H9 (cell line): ENCODE results near the gene DOC2A. TPM values are rescaled to one million over a fixed set of nuclear protein-coding genes. Genes with fewer than 3 reads are reported as not detected.

Source experiments
- DNase-seq: peaks from one replicate; pipeline ENCODE4 v3.0.0-alpha.2; 2017
- H2AFZ ChIP-seq: one replicate; pipeline ENCODE4 v1.6.1; 2013; ENCODE audit warnings: mild to moderate bottlenecking, low read length, control low read depth, moderate library complexity
- H2AK5ac ChIP-seq: 2 replicates; pipeline ENCODE4 v1.6.1; 2013; ENCODE audit warnings: low read length, control low read depth, mixed read lengths; ENCODE audit not compliant: insufficient read length
- H2BK120ac ChIP-seq: one replicate; pipeline ENCODE4 v1.6.1; 2013; ENCODE audit warnings: low read depth, mild to moderate bottlenecking, low read length, control low read depth, inconsistent platforms; ENCODE audit not compliant: poor library complexity, severe bottlenecking
- H2BK12ac ChIP-seq: 2 replicates; pipeline ENCODE4 v1.6.1; 2013; ENCODE audit warnings: low read length, control low read depth, mixed read lengths, low read depth; ENCODE audit not compliant: insufficient read length
- H2BK15ac ChIP-seq: 2 replicates; pipeline ENCODE4 v1.6.1; 2013; ENCODE audit warnings: low read depth, low read length, control low read depth
- H2BK20ac ChIP-seq: one replicate; pipeline ENCODE4 v1.6.1; 2013; ENCODE audit warnings: low read depth, mild to moderate bottlenecking, low read length, control low read depth, inconsistent platforms; ENCODE audit not compliant: poor library complexity, severe bottlenecking
- H2BK5ac ChIP-seq: 2 replicates; pipeline ENCODE4 v1.6.1; 2013; ENCODE audit warnings: low read length, control low read depth, mixed read lengths; ENCODE audit not compliant: insufficient read length
- H3K14ac ChIP-seq: 2 replicates; pipeline ENCODE4 v1.6.1; 2013; ENCODE audit warnings: low read length, control low read depth; ENCODE audit not compliant: insufficient read depth
- H3K18ac ChIP-seq: 2 replicates; pipeline ENCODE4 v1.6.1; 2013; ENCODE audit warnings: low read depth, mild to moderate bottlenecking, mixed read lengths, low read length, control low read depth; ENCODE audit not compliant: insufficient read length
- H3K23ac ChIP-seq: 2 replicates; pipeline ENCODE4 v1.6.1; 2013; ENCODE audit warnings: low read length, control low read depth, mixed read lengths, low read depth; ENCODE audit not compliant: insufficient read length
- H3K23me2 ChIP-seq: 2 replicates; pipeline ENCODE4 v1.6.1; 2013; ENCODE audit warnings: low read depth, mild to moderate bottlenecking, mixed read lengths, low read length, control low read depth; ENCODE audit not compliant: insufficient read length, poor library complexity, severe bottlenecking
- H3K27ac ChIP-seq: 2 replicates; pipeline ENCODE4 v1.5.1; 2013; ENCODE audit warnings: low read length, control low read depth, mixed read lengths, low read depth; ENCODE audit not compliant: insufficient read length
- H3K27me3 ChIP-seq: 2 replicates; pipeline ENCODE4 v1.6.1; 2013; ENCODE audit warnings: low read length, control low read depth, inconsistent platforms; ENCODE audit not compliant: insufficient read depth
- H3K4ac ChIP-seq: 2 replicates; pipeline ENCODE4 v1.6.1; 2013; ENCODE audit warnings: low read depth, mild to moderate bottlenecking, control low read depth, inconsistent platforms, low read length, moderate library complexity
- H3K4me1 ChIP-seq: 2 replicates; pipeline ENCODE4 v1.6.1; 2013; ENCODE audit warnings: low read length, control low read depth, inconsistent platforms; ENCODE audit not compliant: insufficient read depth
- H3K4me2 ChIP-seq: 2 replicates; pipeline ENCODE4 v1.6.1; 2013; ENCODE audit warnings: low read length, control low read depth, mixed read lengths; ENCODE audit not compliant: insufficient read length, insufficient read depth
- H3K56ac ChIP-seq: 2 replicates; pipeline ENCODE4 v1.6.1; 2013; ENCODE audit warnings: low read depth, mild to moderate bottlenecking, mixed read lengths, low read length, control low read depth; ENCODE audit not compliant: insufficient read length
- H3K79me1 ChIP-seq: 2 replicates; pipeline ENCODE4 v1.6.1; 2013; ENCODE audit warnings: low read depth, mild to moderate bottlenecking, moderate library complexity, low read length, control low read depth, inconsistent platforms; ENCODE audit not compliant: insufficient read depth, poor library complexity, severe bottlenecking
- H3K79me2 ChIP-seq: 2 replicates; pipeline ENCODE4 v1.6.1; 2013; ENCODE audit warnings: low read length, control low read depth, inconsistent platforms; ENCODE audit not compliant: insufficient read depth
- H3K9ac ChIP-seq: 2 replicates; pipeline ENCODE4 v1.6.1; 2013; ENCODE audit warnings: low read length, control low read depth, mixed read lengths; ENCODE audit not compliant: insufficient read length; ENCODE audit errors: extremely low read depth
- H3K9me3 ChIP-seq: one replicate; pipeline ENCODE4 v1.6.1; 2013; ENCODE audit warnings: low read depth, low read length, inconsistent platforms; ENCODE audit not compliant: control insufficient read depth
- H3T11ph ChIP-seq: one replicate; pipeline ENCODE4 v1.6.1; 2013; ENCODE audit warnings: mild to moderate bottlenecking, low read length, control low read depth, inconsistent platforms
- H4K20me1 ChIP-seq: one replicate; pipeline ENCODE4 v1.6.1; 2013; ENCODE audit not compliant: control insufficient read depth, insufficient read length, insufficient read depth
- H4K5ac ChIP-seq: 2 replicates; pipeline ENCODE4 v1.6.1; 2013; ENCODE audit warnings: low read depth, mild to moderate bottlenecking, mixed read lengths, low read length, control low read depth; ENCODE audit not compliant: insufficient read length
- H4K8ac ChIP-seq: replicated peaks from 2 replicates; pipeline ENCODE4 v1.6.1; 2013; ENCODE audit warnings: low read length, control low read depth, mixed read lengths, low read depth; ENCODE audit not compliant: insufficient read length
- H4K91ac ChIP-seq: 2 replicates; pipeline ENCODE4 v1.6.1; 2013; ENCODE audit warnings: low read depth, mild to moderate bottlenecking, moderate library complexity, mixed read lengths, low read length, control low read depth; ENCODE audit not compliant: insufficient read length
- H3K27ac Mint-ChIP-seq, 3 experiments: 2 replicates in 2 of 3; 3 replicates in 1 of 3; pipeline ENCODE4 v1.8.0; 2020 to 2021; ENCODE audit warnings: mixed read lengths in 3 of 3, mild to moderate bottlenecking in 1 of 3, moderate library complexity in 1 of 3
- H3K27me3 Mint-ChIP-seq: 2 replicates; pipeline ENCODE4 v1.8.0; 2021; ENCODE audit warnings: low read depth, mild to moderate bottlenecking, moderate library complexity, mixed read lengths
- H3K36me3 Mint-ChIP-seq, 3 experiments: 2 replicates in 2 of 3; 3 replicates in 1 of 3; pipeline ENCODE4 v1.8.0; 2020 to 2021; ENCODE audit warnings: low read depth in 3 of 3, mixed read lengths in 3 of 3; ENCODE audit not compliant: insufficient read depth in 1 of 3
- H3K4me1 Mint-ChIP-seq, 2 experiments: 2 replicates each; pipeline ENCODE4 v1.8.0; 2020; ENCODE audit warnings: mixed read lengths in 2 of 2
- H3K4me3 Mint-ChIP-seq, 2 experiments: 2 replicates in 1 of 2; 3 replicates in 1 of 2; pipeline ENCODE4 v1.8.0; 2020 to 2021; ENCODE audit warnings: mild to moderate bottlenecking in 2 of 2, mixed read lengths in 2 of 2, moderate library complexity in 1 of 2
- H3K9me3 Mint-ChIP-seq, 2 experiments: 2 replicates in 1 of 2; 3 replicates in 1 of 2; pipeline ENCODE4 v1.8.0; 2020; ENCODE audit warnings: mild to moderate bottlenecking in 2 of 2, mixed read lengths in 2 of 2, moderate library complexity in 1 of 2
- CTCF ChIP-seq: fragments of 200-600 bp; sonication (generic); conservative IDR thresholded peaks from 3 replicates; pipeline ENCODE4 v1.8.0; 2021; ENCODE audit warnings: antibody characterized with exemption, mild to moderate bottlenecking
- WGBS: extraction: QIAGEN DNeasy Blood & Tissue Kit; methylation state at CpG from one replicate; pipeline ENCODE4 v1.1.7; 2013; ENCODE audit warnings: missing lambda C conversion rate, low lambda C conversion rate, mixed read lengths; ENCODE audit not compliant: insufficient read length; ENCODE audit errors: extremely low coverage; 5-methylcytosine and 5-hydroxymethylcytosine counted together
- total RNA-seq: library from RNA; stranded (reverse); gene quantifications from 2 replicates; pipeline ENCODE4 v1.2.1, GENCODE V29; 2021

Gene DOC2A
- total RNA-seq, 1 experiment from 2014 or later, result 12.2 TPM

DNA sequence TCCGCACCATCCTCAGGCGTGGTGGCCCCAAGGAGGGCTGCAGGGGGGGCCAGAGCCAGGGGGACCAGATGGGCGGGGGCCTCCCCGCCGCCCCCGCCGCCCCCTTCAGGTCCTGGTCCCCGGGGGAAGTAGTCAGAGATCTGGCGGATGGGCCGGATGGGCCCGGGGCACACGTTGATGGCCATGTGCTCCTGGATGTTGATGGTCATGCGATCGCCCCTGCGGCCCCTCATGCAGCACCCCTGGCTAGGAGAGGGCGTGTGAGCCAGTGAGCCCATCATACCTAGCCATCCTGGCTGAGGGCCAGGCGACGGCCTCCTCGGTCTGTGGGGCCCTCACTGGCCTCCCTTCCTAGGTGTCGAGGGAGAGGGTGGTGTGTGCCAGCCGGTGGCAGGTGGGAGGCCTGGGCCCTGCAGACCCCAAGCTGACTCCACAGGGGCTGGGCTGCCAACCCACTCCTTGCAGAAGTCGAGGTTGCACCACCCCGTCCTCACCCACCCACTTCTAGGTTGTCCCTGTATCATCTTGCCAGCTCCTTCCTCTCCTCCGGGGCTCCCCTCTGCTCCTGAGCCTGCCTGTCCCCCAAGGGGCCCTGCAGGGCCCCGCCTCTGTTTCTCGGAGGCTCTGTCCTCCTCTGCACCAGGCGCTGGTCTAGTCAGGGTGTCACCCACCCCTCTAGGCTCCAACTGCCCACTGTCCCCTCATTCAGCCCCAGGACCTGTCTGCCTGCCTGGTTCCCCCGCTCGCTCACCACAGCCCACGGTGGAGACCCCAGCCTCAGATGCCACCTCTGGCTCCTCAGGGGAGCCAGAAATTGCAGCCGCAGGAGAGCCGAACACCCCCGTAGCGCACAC, 610 bp downstream of the DOC2A start:
- no peak overlapping the region for H3K4ac ChIP-seq
- H3K14ac ChIP-seq, result no peak overlapping the region
- peak overlapping the region; percentile 91 for H3K4me2 ChIP-seq
- peaks cover 9 to 22% of the 10 kb centered on the region in 2 experiments for H3K4me1 Mint-ChIP-seq
- peaks cover 0 to 9% (median 5%) of the 10 kb centered on the region in 3 experiments; a peak in 6 of 7 replicates for H3K36me3 Mint-ChIP-seq
- H3K18ac ChIP-seq, result peak overlapping the region; percentile 2
- no peaks in the 10 kb centered on the region for H3K27me3 ChIP-seq
- no peaks in the 10 kb centered on the region for H4K20me1 ChIP-seq
- H3K27me3 Mint-ChIP-seq, result peaks cover 38% of the 10 kb centered on the region
- no peak for DNase-seq
- WGBS, result no CpG with 5 or more reads among the region's 34 CpGs
- no peak overlapping the region for H2AFZ ChIP-seq
- no peak overlapping the region for H3K56ac ChIP-seq
- H3K23me2 ChIP-seq, result peaks cover 16% of the 10 kb centered on the region
- no peak overlapping the region for H4K8ac ChIP-seq
- no peaks in the 10 kb centered on the region; the same call in 1 of the 2 replicates for H3K4me1 ChIP-seq
- no peak overlapping the region for H3K23ac ChIP-seq
- H2BK15ac ChIP-seq, result no peak overlapping the region
- no peak for TF ChIP-seq CTCF
- peak overlapping the region; percentile 69 to 88 for H3K4me3 Mint-ChIP-seq
- H4K91ac ChIP-seq, result no peak overlapping the region
- no peak overlapping the region for H2BK120ac ChIP-seq
- no peak overlapping the region for H3T11ph ChIP-seq
- H3K9me3 ChIP-seq, result no peaks in the 10 kb centered on the region
- no peaks in the 10 kb centered on the region for H3K79me1 ChIP-seq
- H3K9ac ChIP-seq, result no peak overlapping the region
- no peaks in the 10 kb centered on the region for H3K79me2 ChIP-seq
- no peak overlapping the region for H2BK20ac ChIP-seq
- H4K5ac ChIP-seq, result no peak overlapping the region
- no peak overlapping the region for H2AK5ac ChIP-seq
- no peak overlapping the region for H3K27ac Mint-ChIP-seq
- no peak overlapping the region for H2BK12ac ChIP-seq
- H3K27ac ChIP-seq, result no peak overlapping the region
- no peak overlapping the region for H2BK5ac ChIP-seq
- no peaks in the 10 kb centered on the region for H3K9me3 Mint-ChIP-seq
